Stomach (tissue), 4 donors: ENCODE results near the gene XRCC3.

Source experiments
- EP300 ChIP-seq: sonication (generic); formaldehyde crosslinking; IDR thresholded peaks from one replicate; pipeline ENCODE4 v1.6.1; 2017; ENCODE audit warnings: antibody characterized with exemption
- POLR2A ChIP-seq, 4 donors: fragments of 450-650 bp; IDR thresholded peaks; one replicate each; pipeline ENCODE4 v1.6.1; 2016; ENCODE audit warnings: antibody characterized with exemption in 4 of 4, control low read depth in 2 of 4, mild to moderate bottlenecking in 1 of 4, moderate library complexity in 1 of 4
- POLR2AphosphoS5 ChIP-seq, 3 donors: sonication (generic); formaldehyde crosslinking; IDR thresholded peaks; one replicate each; pipeline ENCODE4 v1.6.1; 2016; ENCODE audit warnings: antibody characterized with exemption in 3 of 3
- TF ChIP-seq, protein P1 (sequence below), 7 experiments: fragments of 450-650 bp in 4 of 7; fragments of 200-600 bp in 3 of 7; sonication (generic) in 3 of 7; IDR thresholded peaks; one replicate each; pipeline ENCODE4 v1.5.1; 2016 to 2019; ENCODE audit warnings: antibody characterized with exemption in 7 of 7, control low read depth in 2 of 7, mild to moderate bottlenecking in 1 of 7

DNA sequence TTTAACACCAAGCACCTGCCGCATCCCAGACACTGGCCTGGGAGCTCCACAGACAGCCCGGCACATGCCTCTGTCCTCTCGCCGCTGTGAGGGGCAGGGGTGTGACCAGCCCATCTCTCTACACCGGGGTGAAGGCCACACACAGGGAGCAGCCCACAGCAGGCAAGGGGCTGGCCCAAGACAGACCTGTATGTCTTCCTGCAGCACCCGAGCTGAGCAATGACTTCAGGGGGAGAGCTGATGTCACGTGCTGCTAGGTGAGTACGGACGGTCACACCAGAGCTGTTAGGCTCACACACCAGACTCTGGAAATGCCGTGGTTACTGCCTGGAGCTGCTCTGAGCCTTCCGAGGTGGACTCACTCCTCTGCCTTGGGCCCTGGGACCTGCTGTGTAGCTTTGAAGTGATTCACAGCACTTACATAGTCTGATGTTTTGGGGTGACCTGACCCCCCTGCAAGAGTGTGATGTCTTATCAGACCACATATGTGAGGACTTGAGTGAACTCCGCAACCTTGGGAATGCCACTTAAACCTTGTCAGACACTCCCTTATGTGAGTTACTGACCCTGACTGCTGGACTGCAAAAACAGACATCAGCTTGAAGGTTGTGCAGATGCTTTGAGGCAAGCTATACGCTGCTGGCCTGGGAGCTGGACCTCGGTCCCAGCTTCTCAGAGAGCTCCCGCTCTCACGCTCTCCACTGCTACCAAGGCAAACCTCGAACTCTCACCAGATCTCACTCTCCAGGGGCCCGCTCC is 1.8 kb downstream of the XRCC3 start:
- TF ChIP-seq, protein P1, sequence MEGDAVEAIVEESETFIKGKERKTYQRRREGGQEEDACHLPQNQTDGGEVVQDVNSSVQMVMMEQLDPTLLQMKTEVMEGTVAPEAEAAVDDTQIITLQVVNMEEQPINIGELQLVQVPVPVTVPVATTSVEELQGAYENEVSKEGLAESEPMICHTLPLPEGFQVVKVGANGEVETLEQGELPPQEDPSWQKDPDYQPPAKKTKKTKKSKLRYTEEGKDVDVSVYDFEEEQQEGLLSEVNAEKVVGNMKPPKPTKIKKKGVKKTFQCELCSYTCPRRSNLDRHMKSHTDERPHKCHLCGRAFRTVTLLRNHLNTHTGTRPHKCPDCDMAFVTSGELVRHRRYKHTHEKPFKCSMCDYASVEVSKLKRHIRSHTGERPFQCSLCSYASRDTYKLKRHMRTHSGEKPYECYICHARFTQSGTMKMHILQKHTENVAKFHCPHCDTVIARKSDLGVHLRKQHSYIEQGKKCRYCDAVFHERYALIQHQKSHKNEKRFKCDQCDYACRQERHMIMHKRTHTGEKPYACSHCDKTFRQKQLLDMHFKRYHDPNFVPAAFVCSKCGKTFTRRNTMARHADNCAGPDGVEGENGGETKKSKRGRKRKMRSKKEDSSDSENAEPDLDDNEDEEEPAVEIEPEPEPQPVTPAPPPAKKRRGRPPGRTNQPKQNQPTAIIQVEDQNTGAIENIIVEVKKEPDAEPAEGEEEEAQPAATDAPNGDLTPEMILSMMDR (IDR thresholded peaks at IDR 0.05): no peak
- TF ChIP-seq POLR2A (IDR thresholded peaks at IDR 0.05): no peak
- TF ChIP-seq POLR2AphosphoS5 (IDR thresholded peaks at IDR 0.05): no peak
- no peak for TF ChIP-seq EP300
